Measurements from ENCODE around the gene P2RX7.
A peak's percentile ranks its signal among the peaks of the same experiment; 100 is the strongest.

The P2RX7 gene

DNA sequence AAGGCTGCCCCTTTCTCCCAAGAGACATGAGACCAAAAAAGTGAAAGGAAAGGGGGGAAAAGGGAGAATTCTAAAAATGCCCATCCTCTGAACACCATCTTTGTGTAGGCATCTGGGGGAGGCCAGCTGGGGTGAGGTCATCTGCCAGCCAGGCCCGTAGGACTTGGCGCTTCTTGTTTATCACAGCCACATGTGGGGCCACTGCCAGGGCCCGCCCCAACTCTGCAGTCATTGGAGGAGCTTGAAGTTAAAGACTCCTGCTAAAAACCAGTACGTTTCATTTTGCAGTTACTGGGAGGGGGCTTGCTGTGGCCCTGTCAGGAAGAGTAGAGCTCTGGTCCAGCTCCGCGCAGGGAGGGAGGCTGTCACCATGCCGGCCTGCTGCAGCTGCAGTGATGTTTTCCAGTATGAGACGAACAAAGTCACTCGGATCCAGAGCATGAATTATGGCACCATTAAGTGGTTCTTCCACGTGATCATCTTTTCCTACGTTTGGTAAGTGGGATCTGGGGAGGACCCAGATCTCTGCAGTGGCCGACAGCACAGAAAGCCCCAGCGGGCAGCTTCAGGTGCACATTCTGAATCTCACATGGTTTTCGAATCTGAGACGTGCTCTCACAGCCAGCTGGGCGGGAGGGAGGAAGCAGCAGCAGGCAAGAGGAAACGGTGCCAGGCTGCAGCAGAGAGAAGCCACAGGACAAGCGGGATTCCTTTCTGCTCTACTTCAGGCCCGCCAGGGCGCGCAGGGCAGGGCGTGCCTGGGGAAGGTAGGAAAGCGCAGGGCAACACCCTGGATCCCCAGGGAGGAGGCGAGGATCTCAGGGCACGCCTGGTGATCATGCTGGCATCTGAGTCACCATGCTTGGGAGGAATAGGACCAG, at the start of gene P2RX7:
TSS of gene P2RX7 (plus strand) at position 276 of the 881 bp plus-strand sequence. CDS start at position 371, 95 bp downstream.
- DNase-seq: peak; percentile 80

DNA sequence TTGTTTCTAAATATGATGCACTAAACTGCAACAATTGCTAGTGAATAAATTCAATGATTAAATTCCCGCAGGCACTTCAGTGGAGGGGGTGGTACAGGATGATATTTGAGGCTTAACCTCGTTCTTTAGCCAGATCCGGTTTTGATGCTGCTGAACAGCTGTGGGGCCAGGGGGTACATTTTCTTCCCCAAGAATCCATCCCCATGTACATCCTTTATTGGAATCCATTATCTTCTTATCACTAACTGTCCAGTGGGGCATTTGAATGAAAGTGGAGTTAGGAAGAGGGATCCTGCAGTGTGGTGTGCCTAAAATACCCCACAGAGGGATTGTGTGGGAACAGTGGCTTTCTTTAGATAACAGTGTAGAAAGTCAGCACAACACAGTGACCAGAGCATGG, 48.4 kb upstream of the P2RX7 start:
- no peak for DNase-seq

GRCh38 chr12:121085069-121085468, 47.6 kb upstream of the P2RX7 start:
- DNase-seq: no peak

DNA sequence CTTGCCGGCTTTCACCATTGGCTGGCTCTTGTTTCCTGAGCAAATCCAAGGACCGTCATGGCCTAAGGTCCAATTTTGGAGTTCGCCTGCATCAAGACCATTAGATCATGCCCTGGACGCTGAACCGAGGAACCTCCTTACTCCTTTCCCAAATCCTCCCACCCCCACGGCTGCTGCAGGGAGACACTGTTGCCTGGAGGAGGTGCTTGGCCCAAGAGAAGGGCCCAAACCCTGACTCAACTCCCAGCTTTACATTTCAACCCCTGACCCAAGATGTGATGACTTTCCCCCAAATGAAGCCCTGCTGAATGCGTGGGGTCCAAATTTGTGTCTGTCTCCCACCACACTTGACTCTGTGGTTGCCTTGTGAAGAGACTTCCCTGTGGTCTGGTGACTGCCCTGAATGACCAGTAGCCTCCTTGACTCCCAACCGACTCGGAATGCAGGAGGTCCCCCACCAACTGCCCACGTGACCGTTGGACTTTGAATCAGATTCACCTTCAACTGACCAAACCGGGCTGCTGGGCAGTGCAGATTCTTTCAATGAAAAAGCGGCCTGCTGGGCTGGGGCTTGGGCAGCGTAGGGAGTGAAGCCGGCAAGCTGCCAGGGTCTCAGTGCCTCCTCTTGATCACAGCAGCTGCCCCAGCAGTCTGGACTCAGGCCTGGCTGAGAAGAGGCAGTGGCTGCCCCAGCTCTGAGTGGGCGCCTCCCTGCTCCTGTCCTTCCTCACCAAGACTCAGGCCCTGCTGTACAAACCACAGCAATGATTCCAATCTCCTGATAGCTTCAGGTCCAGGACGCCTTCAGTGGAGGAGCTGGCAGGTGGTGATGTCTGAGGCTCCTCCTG, 46.9 kb upstream of the P2RX7 start:
- DNase-seq: no peak

DNA sequence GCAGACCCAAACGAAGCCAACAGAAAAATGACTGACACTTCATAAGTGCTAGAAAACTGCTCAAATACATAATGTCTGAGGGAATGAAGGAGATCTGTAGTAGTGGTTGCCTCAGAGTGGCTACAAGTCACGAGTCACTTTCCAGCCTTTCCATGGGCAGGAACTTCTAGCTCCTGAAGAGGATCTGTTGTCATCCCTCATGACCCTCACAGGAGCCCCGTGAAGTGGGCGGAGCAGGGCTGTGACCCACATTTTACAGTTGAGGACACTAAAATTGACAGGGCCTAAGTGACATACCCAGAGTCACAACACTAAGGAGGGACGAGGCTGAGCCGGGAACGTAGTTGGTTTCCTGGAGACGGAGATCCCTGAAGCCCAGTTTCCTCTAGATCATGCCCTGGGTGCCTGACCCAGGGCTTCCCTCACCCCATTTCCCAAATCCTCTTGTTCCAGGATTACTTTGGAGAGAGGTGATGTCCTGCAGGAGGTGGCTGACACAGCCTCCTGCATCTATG, 45.8 kb upstream of the P2RX7 start:
- DNase-seq: no peak

DNA sequence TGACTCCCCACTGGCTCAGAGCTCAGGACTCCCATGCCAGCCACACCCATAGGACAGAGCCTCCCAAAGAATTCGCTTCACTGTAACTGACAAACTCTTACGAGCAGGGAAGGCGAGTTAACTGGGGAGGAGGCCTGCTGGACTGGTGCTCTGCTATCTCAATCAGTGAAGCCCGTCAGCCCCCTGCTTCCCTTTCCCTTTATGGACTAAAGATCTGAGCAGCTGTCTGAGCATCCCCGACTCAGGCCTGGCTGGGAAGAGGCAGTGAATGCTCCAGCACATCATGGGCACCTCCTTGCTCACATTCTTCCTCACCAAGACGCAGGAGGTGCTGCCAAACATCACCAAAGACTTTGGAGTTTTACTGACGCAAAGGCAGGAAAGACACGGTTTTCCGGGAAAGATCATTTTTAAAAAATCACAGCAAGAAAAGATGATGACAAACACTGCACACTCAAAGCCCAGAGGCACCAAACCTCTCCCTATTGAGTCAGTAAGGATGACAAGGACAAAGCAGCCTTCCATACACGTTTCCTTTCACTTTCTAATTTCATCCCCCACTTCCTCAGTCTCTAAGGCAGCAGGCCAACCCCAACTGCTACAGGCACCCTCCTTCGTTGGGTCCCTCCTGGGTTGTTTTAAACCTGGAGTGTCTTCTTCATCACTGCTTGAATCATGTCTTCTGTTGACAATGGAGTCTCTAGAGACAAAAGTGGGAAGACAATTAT, 45.0 kb upstream of the P2RX7 start:
- DNase-seq: peak; percentile 14

DNA sequence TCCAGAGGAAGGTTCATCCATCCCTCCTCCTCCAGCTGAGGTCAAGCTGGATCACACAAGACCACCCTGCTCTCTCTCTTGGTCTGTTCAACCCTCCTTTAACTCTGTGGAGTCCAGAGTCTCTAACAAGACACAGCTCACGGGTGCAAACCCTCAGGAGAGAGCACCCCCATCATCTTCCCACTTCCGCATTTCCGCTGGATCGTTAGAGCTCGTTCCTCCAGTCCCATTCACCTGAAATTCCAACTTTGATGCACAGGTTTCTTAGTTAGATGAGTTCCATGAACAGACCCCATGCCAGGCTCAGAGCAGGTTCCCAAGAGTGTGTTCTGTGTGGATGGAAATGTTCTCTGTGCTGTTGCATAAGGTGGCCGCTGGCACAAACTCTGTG, 44.5 kb upstream of the P2RX7 start:
- no peak for DNase-seq

DNA sequence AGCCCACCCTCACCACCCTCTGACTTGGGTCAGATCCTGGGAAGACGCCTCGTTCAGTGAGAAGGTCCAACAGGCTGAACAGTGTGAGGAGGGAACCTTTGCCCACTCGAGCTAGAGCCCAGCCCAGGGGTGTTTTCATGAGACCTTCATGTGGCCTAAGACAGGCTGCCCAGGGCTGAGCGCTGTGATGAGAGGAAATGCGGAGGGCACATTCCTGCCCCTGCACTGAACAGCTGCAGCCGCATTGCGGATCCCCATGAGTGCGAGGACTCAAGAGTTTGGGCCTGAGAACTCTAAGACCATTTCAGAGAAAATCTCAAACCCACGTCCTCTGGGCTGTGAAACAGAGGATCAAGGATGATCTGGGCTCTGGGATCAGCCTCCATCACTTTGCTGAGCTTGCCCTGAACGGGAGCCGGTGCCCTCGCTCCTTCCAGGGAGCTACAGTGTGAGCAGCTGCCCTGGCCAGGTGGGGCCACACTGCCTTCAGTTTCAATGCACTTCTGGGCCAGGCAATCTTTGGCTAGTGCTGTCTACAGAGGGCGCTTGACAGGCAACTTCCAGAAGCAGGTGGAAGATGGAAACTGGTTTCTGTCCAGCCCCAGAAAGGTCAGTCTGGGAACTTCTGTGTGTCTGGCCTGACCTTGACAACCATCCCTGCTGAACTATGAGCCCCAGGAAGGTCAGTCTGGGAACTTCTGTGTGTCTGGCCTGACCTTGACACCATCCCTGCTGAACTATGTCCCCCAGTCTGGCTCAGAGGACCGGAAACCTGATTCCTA, 43.5 kb upstream of the P2RX7 start:
- DNase-seq: no peak

DNA sequence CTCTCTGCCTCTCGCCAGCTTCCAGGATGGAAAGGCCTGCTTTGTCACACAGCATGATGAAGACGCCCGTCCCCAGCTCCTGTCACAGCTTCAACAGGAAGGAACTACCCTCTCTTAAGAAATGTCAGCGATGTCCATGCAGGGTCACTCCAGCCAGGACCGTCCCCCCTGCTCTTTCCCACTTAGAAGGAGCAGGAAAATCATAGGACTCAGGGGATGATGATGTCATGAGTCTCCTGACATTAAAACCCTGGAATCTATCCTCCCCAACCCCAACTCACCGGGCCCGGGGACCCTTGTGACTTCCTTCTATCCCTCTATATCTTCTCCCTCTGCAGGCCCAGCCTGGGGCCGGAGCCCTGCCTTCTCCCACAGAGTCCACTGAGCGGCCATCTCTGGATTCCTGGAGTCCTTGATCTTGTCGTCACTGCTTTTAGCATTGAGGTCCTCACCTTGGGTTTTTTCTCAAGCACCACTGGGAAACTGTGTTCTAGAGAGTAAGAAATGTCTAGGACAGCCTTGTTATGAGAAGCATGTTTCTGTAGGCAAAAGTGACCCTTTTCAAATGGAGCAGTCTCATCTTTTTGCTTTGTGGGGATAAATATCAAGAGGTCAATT, 42.8 kb upstream of the P2RX7 start:
- no peak for DNase-seq

GRCh38 chr12:121090586-121091514, 41.8 kb upstream of the P2RX7 start:
- DNase-seq: no peak

DNA sequence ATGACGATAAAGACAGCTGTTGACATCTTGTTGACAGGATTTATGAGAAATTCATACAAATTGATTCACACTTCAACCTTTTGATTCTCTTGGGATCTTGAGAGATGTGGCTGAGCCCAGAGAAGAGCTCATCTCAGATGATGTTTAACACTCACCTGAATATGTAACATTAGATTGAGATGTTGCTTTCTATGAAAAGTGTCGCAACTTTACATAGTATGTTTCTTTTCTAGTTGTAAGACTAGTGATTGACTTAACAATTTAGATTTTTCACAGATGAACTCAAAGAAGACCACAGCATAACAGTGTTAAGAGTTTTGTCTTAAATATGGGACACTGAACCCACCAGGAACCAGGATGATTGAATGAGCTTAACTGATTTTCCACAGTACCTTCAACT, 40.6 kb upstream of the P2RX7 start:
- DNase-seq: no peak

GRCh38 chr12:121093487-121093891, 39.2 kb upstream of the P2RX7 start:
- no peak for DNase-seq

DNA sequence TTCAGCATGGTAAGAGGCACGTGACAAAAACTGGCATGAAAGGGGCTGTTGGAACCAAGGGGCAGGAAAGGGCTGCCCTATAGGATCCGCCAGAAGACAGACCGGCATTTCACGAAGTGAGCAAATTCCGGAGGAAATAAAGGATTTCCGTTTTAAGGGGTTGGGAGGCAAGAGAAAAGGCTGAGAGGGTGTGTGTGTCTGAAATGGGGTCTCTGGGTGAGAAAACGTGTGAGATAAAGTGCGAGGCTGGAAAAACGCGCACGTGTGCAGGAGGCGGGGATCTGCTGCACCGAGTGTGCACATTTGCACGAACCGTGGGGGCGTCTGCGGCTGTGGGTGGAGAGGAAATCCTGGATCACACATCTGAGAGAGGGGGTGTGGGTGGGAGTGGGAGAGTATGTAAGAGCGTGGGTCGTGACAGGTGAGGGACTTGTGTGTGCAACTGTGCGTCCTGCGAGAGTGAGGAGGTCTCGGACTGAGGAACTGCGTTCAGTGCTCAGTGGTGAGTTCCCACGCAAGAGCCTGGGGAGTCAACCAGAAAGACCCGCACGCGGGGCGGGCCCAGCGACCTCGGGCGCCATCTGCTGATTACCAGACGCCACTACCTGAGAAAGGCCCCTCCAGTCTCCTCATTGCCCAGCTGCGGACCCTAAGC, 37.0 kb upstream of the P2RX7 start:
- peak; percentile 70 for DNase-seq

- no peak for DNase-seq
Observed at GRCh38 chr12:121096199-121096798, 36.4 kb upstream of the P2RX7 start.

DNA sequence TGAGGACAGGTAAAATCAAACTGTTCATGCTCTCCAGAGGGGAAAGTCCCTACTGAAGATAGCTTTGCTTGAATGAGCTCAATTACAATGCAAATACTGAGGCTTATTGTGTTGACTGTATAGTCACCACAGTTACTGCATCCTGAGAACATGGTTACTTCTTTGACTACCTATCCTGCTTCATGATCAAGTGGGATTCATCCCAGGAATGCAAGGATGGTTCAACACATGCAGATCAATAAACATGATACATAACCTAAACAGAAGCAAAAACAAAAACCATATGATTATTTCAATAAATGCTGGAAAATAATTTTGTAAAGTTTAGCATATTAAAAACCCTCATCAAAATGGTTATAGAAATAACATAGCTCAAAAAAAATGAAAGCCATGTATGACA, 32.9 kb upstream of the P2RX7 start:
- no peak for DNase-seq

GRCh38 chr12:121102307-121102706, 30.4 kb upstream of the P2RX7 start:
- no peak for DNase-seq

DNA sequence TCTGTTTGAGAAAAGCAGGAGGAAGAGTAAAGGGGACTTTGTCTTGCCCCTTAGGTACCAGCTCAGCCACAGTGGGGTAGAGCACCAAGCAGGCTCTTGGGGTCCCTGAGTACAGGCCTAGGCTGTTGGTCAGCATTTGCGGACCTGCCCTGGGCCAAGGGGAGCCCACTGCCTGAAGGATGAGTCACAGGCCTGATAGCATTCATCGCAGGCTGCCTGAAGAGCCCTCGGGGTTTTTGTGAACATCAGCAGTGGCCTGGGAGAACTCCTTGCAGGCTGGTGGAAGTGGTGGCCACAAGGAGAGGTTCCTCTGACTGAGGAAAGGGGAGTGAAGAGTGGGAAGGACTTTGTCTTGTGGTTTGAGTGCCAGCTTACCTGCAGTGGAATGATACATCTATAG, 25.0 kb upstream of the P2RX7 start:
- peak; percentile 70 for DNase-seq

DNA sequence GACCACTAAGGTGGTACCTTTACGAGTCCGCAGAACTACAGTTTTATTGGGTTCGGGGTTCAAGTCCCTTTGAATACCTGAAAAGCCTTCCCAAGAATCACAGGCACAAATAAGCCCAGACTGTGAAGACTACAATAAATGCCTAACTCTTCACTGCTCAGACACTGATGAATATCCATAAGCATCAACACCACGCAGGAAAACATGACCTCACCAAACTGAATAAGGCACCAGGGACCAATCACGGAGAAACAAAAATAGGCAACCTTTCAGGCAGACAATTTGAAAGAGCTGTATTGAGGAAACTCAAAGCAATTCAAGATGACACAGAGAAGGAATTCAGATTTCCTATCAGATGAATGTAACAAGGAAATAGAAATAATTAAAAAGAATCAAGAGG, 24.2 kb upstream of the P2RX7 start:
- no peak for DNase-seq

DNA sequence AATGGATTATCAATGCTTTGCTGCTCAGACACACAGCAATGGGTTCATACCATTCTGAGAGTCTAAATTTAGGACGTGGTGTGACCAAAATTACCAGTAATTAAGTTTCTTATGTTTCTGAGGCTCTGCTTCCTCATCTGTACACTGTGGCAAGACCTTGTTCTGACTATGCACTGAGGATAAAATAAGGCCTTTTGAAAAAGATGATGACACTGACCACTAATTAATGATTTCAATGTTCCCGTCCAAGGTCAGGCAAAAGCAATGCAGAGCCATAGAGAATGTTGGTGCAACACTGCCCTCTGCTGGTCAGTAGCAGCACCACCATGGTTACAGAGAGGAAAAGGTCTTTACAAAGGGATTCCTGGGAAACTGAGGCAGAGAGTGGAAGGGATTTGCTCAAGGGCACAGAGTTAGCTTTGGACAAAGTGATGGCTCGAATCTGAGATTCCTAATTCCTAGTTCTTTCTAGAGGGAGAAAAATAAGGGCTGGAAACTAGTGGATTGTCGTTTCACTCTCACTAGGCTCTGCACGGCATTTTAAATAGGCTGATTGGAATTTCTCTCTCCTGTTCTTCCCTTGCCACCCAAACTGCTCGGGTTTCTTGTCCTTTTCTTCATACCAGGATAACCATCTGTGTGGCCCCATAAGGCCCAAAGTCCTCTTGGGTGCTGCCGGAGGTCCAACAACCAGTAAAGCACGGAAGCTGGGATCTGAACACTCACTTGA, 22.3 kb upstream of the P2RX7 start:
- peak; percentile 63 for DNase-seq
